Gastrocnemius medialis (tissue), 4 donors: ENCODE results near the gene SERPINE1. TPM values are rescaled to one million over a fixed set of nuclear protein-coding genes. Genes with fewer than 3 reads are reported as not detected.

Source experiments
- ATAC-seq, 2 donors: fragments of 150-250 bp; one replicate each; pipeline ENCODE4 v1.9.1; 2016
- DNase-seq, 2 donors: peaks; one replicate each; pipeline ENCODE4 v3.0.0-alpha.2; 2019
- H3K27ac ChIP-seq, 4 donors: fragments of 200-600 bp; sonication (generic); 1 replicate in 1 of 4; 2 replicates in 3 of 4; pipeline ENCODE4 v1.5.1; 2016 to 2018; ENCODE audit warnings: mild to moderate bottlenecking in 2 of 4, moderate library complexity in 1 of 4
- H3K27me3 ChIP-seq, 3 donors: fragments of 200-600 bp; sonication (generic) in 2 of 3; 1 replicate in 1 of 3; 2 replicates in 2 of 3; pipeline versions ENCODE4 v1.5.1 to v1.6.0; 2016 to 2019; ENCODE audit warnings: mild to moderate bottlenecking in 1 of 3, moderate library complexity in 1 of 3
- H3K36me3 ChIP-seq, 2 donors: fragments of 200-600 bp; sonication (generic) in 1 of 2; one replicate each; pipeline ENCODE4 v1.5.1; 2017 to 2018
- H3K4me1 ChIP-seq, 2 donors: fragments of 200-600 bp; sonication (generic) in 1 of 2; one replicate each; pipeline ENCODE4 v1.5.1; 2016 to 2017; ENCODE audit warnings: mild to moderate bottlenecking in 2 of 2
- H3K4me3 ChIP-seq, 4 donors: fragments of 200-600 bp; sonication (generic) in 3 of 4; 1 replicate in 1 of 4; 2 replicates in 3 of 4; pipeline ENCODE4 v1.5.1; 2016 to 2019; ENCODE audit warnings: mild to moderate bottlenecking in 2 of 4
- H3K9me3 ChIP-seq, 3 donors: fragments of 200-600 bp; sonication (generic) in 2 of 3; 1 replicate in 1 of 3; 2 replicates in 2 of 3; pipeline ENCODE4 v1.5.1; 2016 to 2019
- CTCF ChIP-seq, 5 experiments: fragments of 450-650 bp in 3 of 5; fragments of 200-600 bp in 2 of 5; sonication (generic) in 2 of 5; IDR thresholded peaks in 4 of 5; conservative IDR thresholded peaks in 1 of 5; 1 replicate in 4 of 5; 2 replicates in 1 of 5; pipeline ENCODE4 v1.5.1; 2016 to 2019; ENCODE audit warnings: antibody characterized with exemption in 5 of 5, mild to moderate bottlenecking in 3 of 5, moderate library complexity in 3 of 5
- POLR2A ChIP-seq, 2 donors: fragments of 450-650 bp; IDR thresholded peaks; one replicate each; pipeline ENCODE4 v1.6.1; 2017; ENCODE audit warnings: antibody characterized with exemption in 2 of 2, mild to moderate bottlenecking in 2 of 2, moderate library complexity in 2 of 2
- in situ Hi-C, 4 donors: fragments of 200-750 bp; cut with MboI; loops; one replicate each; pipeline versions ENCODE4 v1.15.0 to v1.8.0; 2017; ENCODE audit warnings: low sequenced_read_pairs in 4 of 4
- intact Hi-C: fragments of 100-400 bp; cut with DNase I; formaldehyde crosslinking; loops from one replicate; pipeline ENCODE4 v1.15.1; 2023; ENCODE audit warnings: low total_unique reads
- total RNA-seq, 4 donors: library from RNA; depleted of rRNA; stranded (reverse); fragments of >200 nt; gene quantifications; one replicate each; pipeline versions ENCODE4 v1.1.0 to v1.2.3, GENCODE V29; 2016

SERPINE1 gene
- total RNA-seq, 4 donors from 2014 or later, result 5.9 to 21.7 (median 12.3) TPM

- Histone ChIP-seq H3K27me3 (peaks cover 91 to 100% (median 99%) of the 10 kb centered on the region in 3 donors), H3K27ac (no peak overlapping the region), H3K36me3 (no peaks in the 10 kb centered on the region), H3K4me3 (peak overlapping the region in 1 of 4 donors; percentile 28), H3K4me1 (peaks cover 14 to 31% of the 10 kb centered on the region in 2 donors), H3K9me3 (no peaks in the 10 kb centered on the region)
- ATAC-seq (no peak), DNase-seq (no peak)
- intact Hi-C loops, result no loop called here
- no peak for TF ChIP-seq POLR2A (IDR thresholded peaks at IDR 0.05)
- no peak for TF ChIP-seq CTCF (IDR thresholded peaks at IDR 0.05 in 4 of 5, conservative IDR thresholded peaks at IDR 0.05 in 1 of 5)
- in situ Hi-C loops, result no loop called here
Observed at GRCh38 chr7:101172005-101172853, 45.3 kb downstream of the SERPINE1 start.

GRCh38 chr7:101172854-101173751 lies 46.2 kb downstream of the SERPINE1 start:
- TF ChIP-seq CTCF (IDR thresholded peaks at IDR 0.05 in 4 of 5, conservative IDR thresholded peaks at IDR 0.05 in 1 of 5) (no peak), POLR2A (IDR thresholded peaks at IDR 0.05) (no peak)
- H3K36me3 ChIP-seq, result no peaks in the 10 kb centered on the region
- H3K27ac ChIP-seq, result no peak overlapping the region
- no peaks in the 10 kb centered on the region for H3K9me3 ChIP-seq
- ATAC-seq (peak in 1 of 2 donors; percentile 57), DNase-seq (peak in 1 of 2 donors; percentile 28)
- peaks cover 14 to 31% of the 10 kb centered on the region in 2 donors for H3K4me1 ChIP-seq
- H3K27me3 ChIP-seq, result peaks cover 92 to 100% (median 100%) of the 10 kb centered on the region in 3 donors
- intact Hi-C loops (no loop called here), in situ Hi-C loops (no loop called here)
- peak overlapping the region; percentile 30 to 46 (median 36) for H3K4me3 ChIP-seq

- DNase-seq (no peak), ATAC-seq (no peak)
- H3K36me3 ChIP-seq, result no peaks in the 10 kb centered on the region
- intact Hi-C loops, result no loop called here
- H3K4me3 ChIP-seq, result peak overlapping the region in 3 of 4 donors; percentile 30 to 46 (median 35)
- H3K4me1 ChIP-seq, result peaks cover 14 to 31% of the 10 kb centered on the region in 2 donors
- no peaks in the 10 kb centered on the region for H3K9me3 ChIP-seq
- H3K27ac ChIP-seq, result no peak overlapping the region
- in situ Hi-C loops, result no loop called here
- H3K27me3 ChIP-seq, result peaks cover 91 to 100% (median 98%) of the 10 kb centered on the region in 3 donors
- TF ChIP-seq POLR2A (IDR thresholded peaks at IDR 0.05) (no peak), CTCF (IDR thresholded peaks at IDR 0.05 in 4 of 5, conservative IDR thresholded peaks at IDR 0.05 in 1 of 5) (no peak)
Observed at GRCh38 chr7:101173752-101174244, 46.9 kb downstream of the SERPINE1 start.

- Histone ChIP-seq H3K4me1 (peaks cover 14 to 33% of the 10 kb centered on the region in 2 donors), H3K36me3 (no peaks in the 10 kb centered on the region), H3K9me3 (no peaks in the 10 kb centered on the region), H3K27me3 (peaks cover 90 to 100% (median 98%) of the 10 kb centered on the region in 3 donors), H3K4me3 (peak overlapping the region in 1 of 4 donors; percentile 46), H3K27ac (no peak overlapping the region)
- TF ChIP-seq CTCF (IDR thresholded peaks at IDR 0.05 in 4 of 5, conservative IDR thresholded peaks at IDR 0.05 in 1 of 5) (no peak), POLR2A (IDR thresholded peaks at IDR 0.05) (no peak)
- DNase-seq (no peak), ATAC-seq (no peak)
- in situ Hi-C loops, result no loop called here
- intact Hi-C loops, result no loop called here
Observed at GRCh38 chr7:101174322-101174854, 47.5 kb downstream of the SERPINE1 start.
